ENCODE results near the gene STEEP1.

DNA sequence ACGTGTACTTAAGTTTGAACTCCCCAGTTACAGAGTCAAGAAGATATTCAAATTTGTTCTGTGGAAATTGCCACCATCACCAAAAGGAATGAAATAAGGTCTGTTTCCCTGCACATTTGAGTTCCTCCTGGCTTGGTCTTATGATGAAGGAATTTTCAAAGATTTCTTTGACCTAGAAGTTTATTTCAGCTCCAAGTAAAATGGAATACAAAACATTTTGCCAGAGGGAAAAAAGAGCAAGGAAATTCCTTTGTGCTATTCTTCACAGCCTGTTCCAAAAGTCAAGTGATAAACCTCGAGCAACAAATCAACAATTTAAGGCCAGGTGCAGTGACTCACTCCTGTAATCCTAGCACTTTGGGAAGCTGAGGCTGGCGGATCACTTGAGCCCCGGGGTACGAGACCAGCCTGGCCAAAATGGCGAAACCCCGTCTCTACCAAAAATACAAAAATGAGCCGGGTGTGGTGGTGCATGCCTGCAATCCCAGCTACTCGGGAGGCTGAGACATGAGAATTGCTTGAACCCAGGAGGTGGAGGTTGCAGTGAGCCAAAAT lies 37.6 kb upstream of the STEEP1 start:
- TF ChIP-seq, protein P1, sequence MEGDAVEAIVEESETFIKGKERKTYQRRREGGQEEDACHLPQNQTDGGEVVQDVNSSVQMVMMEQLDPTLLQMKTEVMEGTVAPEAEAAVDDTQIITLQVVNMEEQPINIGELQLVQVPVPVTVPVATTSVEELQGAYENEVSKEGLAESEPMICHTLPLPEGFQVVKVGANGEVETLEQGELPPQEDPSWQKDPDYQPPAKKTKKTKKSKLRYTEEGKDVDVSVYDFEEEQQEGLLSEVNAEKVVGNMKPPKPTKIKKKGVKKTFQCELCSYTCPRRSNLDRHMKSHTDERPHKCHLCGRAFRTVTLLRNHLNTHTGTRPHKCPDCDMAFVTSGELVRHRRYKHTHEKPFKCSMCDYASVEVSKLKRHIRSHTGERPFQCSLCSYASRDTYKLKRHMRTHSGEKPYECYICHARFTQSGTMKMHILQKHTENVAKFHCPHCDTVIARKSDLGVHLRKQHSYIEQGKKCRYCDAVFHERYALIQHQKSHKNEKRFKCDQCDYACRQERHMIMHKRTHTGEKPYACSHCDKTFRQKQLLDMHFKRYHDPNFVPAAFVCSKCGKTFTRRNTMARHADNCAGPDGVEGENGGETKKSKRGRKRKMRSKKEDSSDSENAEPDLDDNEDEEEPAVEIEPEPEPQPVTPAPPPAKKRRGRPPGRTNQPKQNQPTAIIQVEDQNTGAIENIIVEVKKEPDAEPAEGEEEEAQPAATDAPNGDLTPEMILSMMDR (IDR thresholded peaks at IDR 0.05), result no peak
- no peak for TF ChIP-seq ZFX (IDR thresholded peaks at IDR 0.05; ENCODE audit: borderline replicate concordance)

Measured in 22Rv1 (cell line).